ENCODE data around the gene ACAA2.

DNA sequence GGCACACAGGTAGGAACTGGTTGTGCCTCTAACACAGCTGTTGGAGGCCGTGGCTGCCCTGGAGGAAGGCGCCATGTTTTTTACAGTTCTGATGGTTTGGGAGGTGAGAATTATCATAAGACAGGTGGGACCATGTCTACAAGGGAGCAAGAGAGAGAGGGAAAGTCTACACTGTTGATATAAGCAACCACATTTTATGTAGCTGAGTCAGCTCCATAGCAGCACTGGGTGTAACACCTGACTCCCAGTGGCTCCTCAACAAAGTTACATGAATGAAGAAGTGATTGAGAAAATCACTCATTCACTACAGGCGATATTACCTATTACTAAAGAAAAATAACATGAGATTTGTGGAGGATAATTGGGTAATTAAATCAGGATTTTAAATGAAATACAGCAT is 41.3 kb upstream of the ACAA2 start:
- TF ChIP-seq, protein P1, sequence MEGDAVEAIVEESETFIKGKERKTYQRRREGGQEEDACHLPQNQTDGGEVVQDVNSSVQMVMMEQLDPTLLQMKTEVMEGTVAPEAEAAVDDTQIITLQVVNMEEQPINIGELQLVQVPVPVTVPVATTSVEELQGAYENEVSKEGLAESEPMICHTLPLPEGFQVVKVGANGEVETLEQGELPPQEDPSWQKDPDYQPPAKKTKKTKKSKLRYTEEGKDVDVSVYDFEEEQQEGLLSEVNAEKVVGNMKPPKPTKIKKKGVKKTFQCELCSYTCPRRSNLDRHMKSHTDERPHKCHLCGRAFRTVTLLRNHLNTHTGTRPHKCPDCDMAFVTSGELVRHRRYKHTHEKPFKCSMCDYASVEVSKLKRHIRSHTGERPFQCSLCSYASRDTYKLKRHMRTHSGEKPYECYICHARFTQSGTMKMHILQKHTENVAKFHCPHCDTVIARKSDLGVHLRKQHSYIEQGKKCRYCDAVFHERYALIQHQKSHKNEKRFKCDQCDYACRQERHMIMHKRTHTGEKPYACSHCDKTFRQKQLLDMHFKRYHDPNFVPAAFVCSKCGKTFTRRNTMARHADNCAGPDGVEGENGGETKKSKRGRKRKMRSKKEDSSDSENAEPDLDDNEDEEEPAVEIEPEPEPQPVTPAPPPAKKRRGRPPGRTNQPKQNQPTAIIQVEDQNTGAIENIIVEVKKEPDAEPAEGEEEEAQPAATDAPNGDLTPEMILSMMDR (IDR thresholded peaks at IDR 0.05): no peak
- TF ChIP-seq POLR2A (IDR thresholded peaks at IDR 0.05): no peak
